RWPE1 (cell line): ENCODE results near the gene FBXO10.
"Not testable (repeated sequence)": the region's sequence is repeated elsewhere in the genome, so short reads cannot be mapped to it uniquely, and the experiment has no call there.

ENCODE experiments used
- CTCF ChIA-PET: fragments of 350-600 bp; sonication (Branson Sonifier 250); formaldehyde crosslinking; extraction: SDS; loops from one replicate; lab custom pipeline; 2021; lab: Yijun Ruan, JAX
- POLR2A ChIA-PET: fragments of 400-600 bp; formaldehyde crosslinking; extraction: SDS; loops from one replicate; lab custom pipeline; 2020; ENCODE audit warnings: antibody characterized with exemption; ENCODE audit not compliant: low non-redundant PET; lab: Yijun Ruan, JAX
- DNase-seq: peaks from one replicate; pipeline ENCODE4 v3.0.0; 2012; ENCODE audit warnings: low spot score
- H3K27ac ChIP-seq: fragments of 450-650 bp; 2 replicates; pipeline ENCODE4 v1.5.1; 2017
- TF ChIP-seq, protein P1 (sequence below): fragments of 450-650 bp; conservative IDR thresholded peaks from 2 replicates; pipeline ENCODE4 v1.5.1; 2017; ENCODE audit warnings: low read depth, mild to moderate bottlenecking

Gene FBXO10

GRCh38 chr9:37476930-37477329 lies 99.2 kb downstream of the FBXO10 start:
- POLR2A ChIA-PET, result no interaction called here
- TF ChIP-seq, protein P1, sequence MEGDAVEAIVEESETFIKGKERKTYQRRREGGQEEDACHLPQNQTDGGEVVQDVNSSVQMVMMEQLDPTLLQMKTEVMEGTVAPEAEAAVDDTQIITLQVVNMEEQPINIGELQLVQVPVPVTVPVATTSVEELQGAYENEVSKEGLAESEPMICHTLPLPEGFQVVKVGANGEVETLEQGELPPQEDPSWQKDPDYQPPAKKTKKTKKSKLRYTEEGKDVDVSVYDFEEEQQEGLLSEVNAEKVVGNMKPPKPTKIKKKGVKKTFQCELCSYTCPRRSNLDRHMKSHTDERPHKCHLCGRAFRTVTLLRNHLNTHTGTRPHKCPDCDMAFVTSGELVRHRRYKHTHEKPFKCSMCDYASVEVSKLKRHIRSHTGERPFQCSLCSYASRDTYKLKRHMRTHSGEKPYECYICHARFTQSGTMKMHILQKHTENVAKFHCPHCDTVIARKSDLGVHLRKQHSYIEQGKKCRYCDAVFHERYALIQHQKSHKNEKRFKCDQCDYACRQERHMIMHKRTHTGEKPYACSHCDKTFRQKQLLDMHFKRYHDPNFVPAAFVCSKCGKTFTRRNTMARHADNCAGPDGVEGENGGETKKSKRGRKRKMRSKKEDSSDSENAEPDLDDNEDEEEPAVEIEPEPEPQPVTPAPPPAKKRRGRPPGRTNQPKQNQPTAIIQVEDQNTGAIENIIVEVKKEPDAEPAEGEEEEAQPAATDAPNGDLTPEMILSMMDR, result no peak

DNA sequence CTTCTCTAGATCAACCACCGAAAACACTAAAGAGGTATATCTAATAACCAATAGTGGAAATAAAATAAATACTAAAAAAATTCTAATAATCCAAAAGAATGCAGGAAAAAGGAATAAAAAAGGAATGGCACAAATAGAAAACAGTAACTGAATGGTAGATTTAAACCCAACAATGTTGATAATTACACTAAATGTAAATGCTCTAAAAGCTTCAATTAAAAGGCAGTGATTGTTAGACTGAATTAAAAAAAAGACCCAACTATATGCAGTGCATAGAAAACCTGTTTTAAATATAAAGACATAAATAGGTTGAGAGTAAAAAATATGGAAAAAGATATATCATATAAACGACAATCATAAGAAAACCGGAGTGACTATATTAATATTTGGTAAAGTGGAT lies 101.7 kb downstream of the FBXO10 start:
- ChIA-PET POLR2A (no interaction called here), CTCF (no interaction called here)
- TF ChIP-seq, protein P1, result no peak
- DNase-seq, result no peak
- no peak overlapping the region for H3K27ac ChIP-seq

More at GRCh38 chr9:37476930-37477329, 99.2 kb downstream of the FBXO10 start:
- no peak overlapping the region for H3K27ac ChIP-seq
- DNase-seq, result no peak
- CTCF ChIA-PET, result no interaction called here

DNA sequence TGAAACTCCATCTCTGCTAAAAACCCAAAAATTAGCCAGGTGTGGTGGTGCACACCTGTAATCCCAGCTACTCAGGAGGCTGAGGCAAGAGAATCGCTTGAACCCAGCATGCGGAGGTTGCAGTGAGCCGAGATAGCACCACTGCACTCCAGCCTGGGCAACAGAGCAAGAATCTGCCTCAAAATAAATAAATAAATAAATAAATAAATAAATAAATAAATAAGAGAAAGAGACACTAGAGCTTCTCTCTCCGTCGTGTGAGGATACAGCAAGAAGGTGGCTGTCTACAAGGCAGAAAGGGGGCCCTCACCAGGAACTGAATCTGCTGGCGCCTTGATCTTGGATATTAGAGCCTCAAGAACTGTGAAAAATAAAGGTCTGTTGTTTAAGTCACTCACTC lies 102.2 kb downstream of the FBXO10 start:
- POLR2A ChIA-PET, result not testable (repeated sequence)
- CTCF ChIA-PET, result interaction anchor here (0.7 kb wide), 1 partner anchor 8 kb away, joined by 5 read pairs; no protein-coding TSS in a partner anchor

GRCh38 chr9:37471942-37472684 lies 104.1 kb downstream of the FBXO10 start:
- TF ChIP-seq, protein P1, result no peak
- CTCF ChIA-PET, result no interaction called here
- DNase-seq, result peak; percentile 87
- POLR2A ChIA-PET, result no interaction called here
- H3K27ac ChIP-seq, result peak overlapping the region; percentile 98

More for the DNA sequence above, 102.2 kb downstream of the FBXO10 start:
- H3K27ac ChIP-seq, result peak overlapping the region; percentile 98; the same call in 1 of the 2 replicates
- DNase-seq, result not testable (repeated sequence)

DNA sequence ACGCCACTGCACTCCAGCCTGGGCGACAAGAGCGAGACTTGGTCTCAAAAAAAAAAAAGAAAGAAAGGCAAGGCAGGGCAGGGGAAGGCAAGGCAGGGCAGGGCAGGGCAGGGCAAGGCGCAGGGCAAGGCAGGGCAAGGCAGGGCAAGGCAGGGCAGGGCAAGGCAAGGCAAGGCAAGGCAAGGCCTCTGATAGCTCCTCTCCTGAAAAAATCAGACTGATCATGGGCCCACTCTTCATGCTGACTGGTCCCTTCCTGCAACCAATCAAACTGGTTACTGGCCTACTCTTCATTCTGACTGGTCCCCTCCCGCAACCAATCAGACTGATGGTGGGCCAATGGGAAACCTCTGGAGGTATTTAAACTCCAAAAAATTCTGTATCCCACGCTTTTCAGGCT lies 107.6 kb downstream of the FBXO10 start:
- ChIA-PET CTCF (no interaction called here), POLR2A (interaction anchor here (0.6 kb wide), 1 partner anchor 493 kb away, joined by 3 read pairs; no protein-coding TSS in a partner anchor)
- DNase-seq, result no peak
- H3K27ac ChIP-seq, result peak overlapping the region; percentile 75
- TF ChIP-seq, protein P1, result no peak

GRCh38 chr9:37467530-37467929 lies 108.7 kb downstream of the FBXO10 start:
- POLR2A ChIA-PET, DNase-seq, CTCF ChIA-PET: not testable (repeated sequence)
- H3K27ac ChIP-seq, result peak overlapping the region; percentile 75

GRCh38 chr9:37466037-37466709 lies 110.0 kb downstream of the FBXO10 start:
- H3K27ac ChIP-seq, result peak overlapping the region; percentile 99
- ChIA-PET POLR2A (interaction anchor here (0.7 to 1.3 kb wide), 2 partner anchors 19 to 20 kb away, joined by 3 read pairs; partner anchors contain the start of gene POLR1E), CTCF (no interaction called here)
- peak; percentile 55 for DNase-seq
- TF ChIP-seq, protein P1, result no peak
